Measurements from ENCODE around the gene CNOT6.

The CNOT6 gene

DNA sequence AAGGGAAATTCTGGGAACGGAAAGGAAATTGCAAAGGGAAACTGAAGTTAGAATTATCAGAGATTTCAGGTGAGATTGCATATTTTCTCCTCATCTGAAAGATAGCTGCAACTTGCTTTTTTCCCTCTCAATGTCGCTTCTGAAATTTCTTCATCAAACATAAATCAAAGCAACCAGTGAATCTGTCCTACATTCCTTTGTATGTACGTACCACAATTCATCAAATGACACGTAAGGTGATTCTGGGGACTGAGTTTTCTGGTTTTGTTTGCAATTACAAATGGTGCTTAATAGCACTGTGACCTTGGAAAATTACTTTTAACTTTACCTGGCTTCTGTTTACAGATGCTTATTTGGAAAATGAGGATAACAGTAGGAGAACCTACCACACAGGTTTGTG, 21.9 kb upstream of the CNOT6 start:
- TF ChIP-seq POLR2AphosphoS5 (IDR thresholded peaks at IDR 0.05; ENCODE audit: low read depth, low read length) (no peak), SIN3A (IDR thresholded peaks at IDR 0.05; ENCODE audit: borderline replicate concordance, insufficient read depth, low read length) (no peak), TAF1 (IDR thresholded peaks at IDR 0.05; ENCODE audit: borderline replicate concordance, insufficient read depth, low read length) (no peak), FOXP2 (optimal IDR thresholded peaks at IDR 0.05; ENCODE audit: borderline replicate concordance, extremely low read depth, extremely low read length, insufficient read depth) (no peak)
- TF ChIP-seq, protein P1, sequence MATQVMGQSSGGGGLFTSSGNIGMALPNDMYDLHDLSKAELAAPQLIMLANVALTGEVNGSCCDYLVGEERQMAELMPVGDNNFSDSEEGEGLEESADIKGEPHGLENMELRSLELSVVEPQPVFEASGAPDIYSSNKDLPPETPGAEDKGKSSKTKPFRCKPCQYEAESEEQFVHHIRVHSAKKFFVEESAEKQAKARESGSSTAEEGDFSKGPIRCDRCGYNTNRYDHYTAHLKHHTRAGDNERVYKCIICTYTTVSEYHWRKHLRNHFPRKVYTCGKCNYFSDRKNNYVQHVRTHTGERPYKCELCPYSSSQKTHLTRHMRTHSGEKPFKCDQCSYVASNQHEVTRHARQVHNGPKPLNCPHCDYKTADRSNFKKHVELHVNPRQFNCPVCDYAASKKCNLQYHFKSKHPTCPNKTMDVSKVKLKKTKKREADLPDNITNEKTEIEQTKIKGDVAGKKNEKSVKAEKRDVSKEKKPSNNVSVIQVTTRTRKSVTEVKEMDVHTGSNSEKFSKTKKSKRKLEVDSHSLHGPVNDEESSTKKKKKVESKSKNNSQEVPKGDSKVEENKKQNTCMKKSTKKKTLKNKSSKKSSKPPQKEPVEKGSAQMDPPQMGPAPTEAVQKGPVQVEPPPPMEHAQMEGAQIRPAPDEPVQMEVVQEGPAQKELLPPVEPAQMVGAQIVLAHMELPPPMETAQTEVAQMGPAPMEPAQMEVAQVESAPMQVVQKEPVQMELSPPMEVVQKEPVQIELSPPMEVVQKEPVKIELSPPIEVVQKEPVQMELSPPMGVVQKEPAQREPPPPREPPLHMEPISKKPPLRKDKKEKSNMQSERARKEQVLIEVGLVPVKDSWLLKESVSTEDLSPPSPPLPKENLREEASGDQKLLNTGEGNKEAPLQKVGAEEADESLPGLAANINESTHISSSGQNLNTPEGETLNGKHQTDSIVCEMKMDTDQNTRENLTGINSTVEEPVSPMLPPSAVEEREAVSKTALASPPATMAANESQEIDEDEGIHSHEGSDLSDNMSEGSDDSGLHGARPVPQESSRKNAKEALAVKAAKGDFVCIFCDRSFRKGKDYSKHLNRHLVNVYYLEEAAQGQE (IDR thresholded peaks at IDR 0.05; ENCODE audit: insufficient read depth in 1 of 2, low read depth in 2 of 2, low read length in 2 of 2) = no peak

DNA sequence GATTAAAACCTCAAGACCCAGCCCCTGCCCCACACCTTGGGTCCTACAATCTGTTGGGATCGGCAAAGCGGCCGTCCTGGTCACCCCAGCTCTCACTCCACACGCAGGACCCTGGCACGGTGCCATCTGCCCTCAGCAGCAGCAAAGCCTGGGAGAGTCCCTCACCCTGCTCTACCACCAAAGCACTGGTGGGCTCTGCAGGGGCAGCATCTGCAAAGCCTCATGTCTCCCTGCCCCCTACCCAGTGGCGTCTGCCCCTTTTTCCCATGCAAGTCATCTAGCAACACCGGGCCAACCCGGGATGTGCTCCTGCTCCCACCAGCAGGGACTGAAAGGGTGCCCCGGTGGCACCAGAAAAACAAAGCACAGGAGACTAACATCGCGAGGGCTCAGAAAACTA, 19.6 kb upstream of the CNOT6 start:
- TF ChIP-seq, protein P1 (IDR thresholded peaks at IDR 0.05; ENCODE audit: insufficient read depth in 1 of 2, low read depth in 2 of 2, low read length in 2 of 2) = no peak
- no peak for TF ChIP-seq FOXP2 (optimal IDR thresholded peaks at IDR 0.05; ENCODE audit: borderline replicate concordance, extremely low read depth, extremely low read length, insufficient read depth)
- TF ChIP-seq SIN3A (IDR thresholded peaks at IDR 0.05; ENCODE audit: borderline replicate concordance, insufficient read depth, low read length) = no peak
- TF ChIP-seq TAF1 (IDR thresholded peaks at IDR 0.05; ENCODE audit: borderline replicate concordance, insufficient read depth, low read length) = no peak
- no peak for TF ChIP-seq POLR2AphosphoS5 (IDR thresholded peaks at IDR 0.05; ENCODE audit: low read depth, low read length)

DNA sequence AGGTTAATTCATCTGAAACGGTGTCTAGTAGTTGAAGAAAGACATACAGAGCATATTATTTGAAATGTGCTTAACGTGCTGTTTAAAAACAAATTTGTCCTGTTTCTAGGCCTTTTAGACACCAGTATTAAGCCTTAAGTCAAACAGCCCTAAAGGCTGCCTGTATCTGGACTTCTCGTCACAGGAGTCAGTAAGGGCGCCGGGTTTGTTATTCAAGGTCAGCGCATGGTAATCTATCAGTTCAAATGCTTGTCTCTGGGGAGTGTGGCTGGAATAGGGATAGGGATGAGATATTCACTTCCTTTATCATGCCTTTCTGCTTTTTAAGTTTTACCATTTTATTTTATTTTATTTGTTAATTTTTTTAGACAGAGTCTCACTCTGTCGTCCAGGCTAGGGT, 9.4 kb upstream of the CNOT6 start:
- TF ChIP-seq SIN3A (IDR thresholded peaks at IDR 0.05; ENCODE audit: borderline replicate concordance, insufficient read depth, low read length) = no peak
- TF ChIP-seq POLR2AphosphoS5 (IDR thresholded peaks at IDR 0.05; ENCODE audit: low read depth, low read length) = no peak
- TF ChIP-seq TAF1 (IDR thresholded peaks at IDR 0.05; ENCODE audit: borderline replicate concordance, insufficient read depth, low read length) = no peak
- TF ChIP-seq, protein P1 (IDR thresholded peaks at IDR 0.05; ENCODE audit: insufficient read depth in 1 of 2, low read depth in 2 of 2, low read length in 2 of 2) = no peak
- no peak for TF ChIP-seq FOXP2 (optimal IDR thresholded peaks at IDR 0.05; ENCODE audit: borderline replicate concordance, extremely low read depth, extremely low read length, insufficient read depth)

DNA sequence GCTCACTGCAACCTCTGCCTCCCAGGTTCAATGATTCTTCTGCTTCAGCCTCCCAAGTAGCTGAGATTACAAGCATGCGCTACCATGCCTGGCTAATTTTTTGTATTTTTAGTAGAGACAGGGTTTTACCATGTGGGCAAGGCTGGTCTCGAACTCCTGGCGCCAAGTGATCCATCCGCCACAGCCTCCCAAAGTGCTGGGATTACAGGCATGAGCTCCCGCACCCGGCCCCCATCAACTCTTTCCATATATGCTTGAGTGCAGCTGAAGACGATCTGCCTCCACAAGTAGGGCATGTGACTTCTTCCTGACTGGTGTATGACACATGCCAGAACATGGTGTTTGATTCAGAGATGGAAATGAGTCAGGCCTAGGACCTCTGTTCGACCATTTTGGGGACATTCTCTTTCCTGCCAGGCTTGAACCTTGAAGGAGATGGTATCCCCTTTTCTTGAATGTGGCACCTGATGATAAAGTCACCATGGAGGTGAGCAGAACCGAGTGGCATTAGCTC, 7.5 kb upstream of the CNOT6 start:
- no peak for TF ChIP-seq POLR2AphosphoS5 (IDR thresholded peaks at IDR 0.05; ENCODE audit: low read depth, low read length)
- no peak for TF ChIP-seq FOXP2 (optimal IDR thresholded peaks at IDR 0.05; ENCODE audit: borderline replicate concordance, extremely low read depth, extremely low read length, insufficient read depth)
- TF ChIP-seq TAF1 (IDR thresholded peaks at IDR 0.05; ENCODE audit: borderline replicate concordance, insufficient read depth, low read length) = no peak
- no peak for TF ChIP-seq SIN3A (IDR thresholded peaks at IDR 0.05; ENCODE audit: borderline replicate concordance, insufficient read depth, low read length)
- TF ChIP-seq, protein P1 (IDR thresholded peaks at IDR 0.05; ENCODE audit: insufficient read depth in 1 of 2, low read depth in 2 of 2, low read length in 2 of 2) = no peak

DNA sequence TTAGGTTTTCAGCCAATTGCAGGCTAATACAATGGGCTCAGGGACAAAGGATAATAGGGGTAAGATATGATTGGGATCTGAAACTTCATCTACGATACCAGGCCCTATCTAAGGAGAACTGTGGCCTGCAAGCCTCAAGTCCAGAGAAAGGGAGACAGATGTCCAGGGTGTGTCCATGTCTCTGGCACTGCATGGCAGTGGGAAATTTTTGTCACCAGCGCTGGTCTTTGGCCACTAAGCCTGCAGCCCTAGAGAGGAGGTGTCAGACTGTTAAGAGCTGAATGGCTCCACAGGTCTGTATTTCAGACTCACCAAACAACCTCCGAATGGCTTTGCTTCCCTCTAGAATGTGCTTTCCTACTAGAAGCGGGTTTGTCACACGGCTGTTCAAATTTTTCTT, 6.6 kb upstream of the CNOT6 start:
- TF ChIP-seq SIN3A (IDR thresholded peaks at IDR 0.05; ENCODE audit: borderline replicate concordance, insufficient read depth, low read length) (no peak), TAF1 (IDR thresholded peaks at IDR 0.05; ENCODE audit: borderline replicate concordance, insufficient read depth, low read length) (no peak), FOXP2 (optimal IDR thresholded peaks at IDR 0.05; ENCODE audit: borderline replicate concordance, extremely low read depth, extremely low read length, insufficient read depth) (no peak), POLR2AphosphoS5 (IDR thresholded peaks at IDR 0.05; ENCODE audit: low read depth, low read length) (no peak)
- TF ChIP-seq, protein P1 (IDR thresholded peaks at IDR 0.05; ENCODE audit: insufficient read depth in 1 of 2, low read depth in 2 of 2, low read length in 2 of 2) = no peak
